SK-N-SH (cell line): ENCODE data around the gene ASB5. TPM values are rescaled to one million over a fixed set of nuclear protein-coding genes. Genes with fewer than 3 reads are reported as not detected.

Experiments
- CTCF ChIA-PET: fragments of 300-600, 350-600 bp; formaldehyde crosslinking; extraction: SDS; loops from one replicate; lab custom pipeline; 2021; lab: Yijun Ruan, JAX
- POLR2A ChIA-PET: fragments of 350-600 bp; sonication (Branson Sonifier 250); formaldehyde crosslinking; extraction: SDS; loops from one replicate; lab custom pipeline; 2020; ENCODE audit warnings: antibody characterized with exemption, inconsistent platforms; lab: Yijun Ruan, JAX
- DNase-seq: peaks from one replicate; pipeline ENCODE4 v3.0.0; 2012
- H2AFZ ChIP-seq: fragments of 200-600 bp; sonication (generic); 2 replicates; pipeline ENCODE4 v1.8.1; 2016; ENCODE audit warnings: antibody characterized with exemption, mild to moderate bottlenecking, low read depth
- H3F3A ChIP-seq: fragments of 200-600 bp; sonication (generic); replicated peaks from 2 replicates; pipeline ENCODE3; 2016; ENCODE audit warnings: antibody characterized with exemption, mild to moderate bottlenecking; ENCODE audit not compliant: insufficient read depth
- H3K27ac ChIP-seq, 2 experiments: fragments of 200-500 bp in 1 of 2; fragments of 200-600 bp in 1 of 2; sonication (Bioruptor generic) in 1 of 2; sonication (generic), shearing (Covaris generic) in 1 of 2; 2 replicates each; pipeline versions ENCODE4 v1.5.1 to v1.6.1; 2014 to 2016; ENCODE audit warnings: low read depth in 2 of 2, inconsistent platforms in 1 of 2, low read length in 1 of 2, mild to moderate bottlenecking in 1 of 2, mixed read lengths in 1 of 2
- H3K27me3 ChIP-seq: fragments of 200-600 bp; sonication (generic), shearing (Covaris generic); 2 replicates; pipeline ENCODE4 v1.6.1; 2016; ENCODE audit warnings: mixed run types; ENCODE audit not compliant: insufficient read depth
- H3K36me3 ChIP-seq, 2 experiments: fragments of 200-500 bp in 1 of 2; fragments of 200-600 bp in 1 of 2; sonication (Bioruptor generic) in 1 of 2; sonication (generic) in 1 of 2; replicated peaks in 1 of 2; 2 replicates each; pipeline versions ENCODE3 to v1.5.1; 2014 to 2016; ENCODE audit warnings: low read length in 1 of 2, mild to moderate bottlenecking in 1 of 2; ENCODE audit not compliant: insufficient read depth in 2 of 2, control insufficient read depth in 1 of 2
- H3K4me1 ChIP-seq, 2 experiments: fragments of 200-500 bp in 1 of 2; fragments of 200-600 bp in 1 of 2; sonication (Bioruptor generic) in 1 of 2; sonication (generic), shearing (Covaris generic) in 1 of 2; 2 replicates each; pipeline versions ENCODE4 v1.5.1 to v1.6.1; 2014 to 2016; ENCODE audit warnings: low read depth in 1 of 2, low read length in 1 of 2, mixed run types in 1 of 2; ENCODE audit not compliant: insufficient read depth in 2 of 2, control insufficient read depth in 1 of 2
- H3K4me2 ChIP-seq: fragments of 200-600 bp; sonication (generic), shearing (Covaris generic); 2 replicates; pipeline ENCODE4 v1.6.1; 2017; ENCODE audit warnings: mixed run types
- H3K4me3 ChIP-seq, 2 experiments: fragments of 200-500 bp in 1 of 2; fragments of 200-600 bp in 1 of 2; sonication (Bioruptor generic) in 1 of 2; sonication (generic), shearing (Covaris generic) in 1 of 2; 2 replicates each; pipeline versions ENCODE4 v1.5.1 to v1.8.1; 2014 to 2016; ENCODE audit warnings: low read depth in 2 of 2, inconsistent platforms in 1 of 2, low read length in 1 of 2, mild to moderate bottlenecking in 1 of 2, mixed read lengths in 1 of 2, moderate library complexity in 1 of 2
- H3K79me2 ChIP-seq: fragments of 200-600 bp; sonication (generic); 2 replicates; pipeline ENCODE4 v1.8.1; 2017; ENCODE audit warnings: mild to moderate bottlenecking; ENCODE audit not compliant: insufficient read depth
- H3K9ac ChIP-seq: fragments of 200-600 bp; sonication (generic); 2 replicates; pipeline ENCODE4 v1.6.1; 2017; ENCODE audit warnings: mixed run types
- H3K9me2 ChIP-seq: fragments of 200-600 bp; sonication (generic); 2 replicates; pipeline ENCODE4 v1.6.1; 2017; ENCODE audit warnings: mixed run types
- H3K9me3 ChIP-seq: fragments of 200-600 bp; sonication (generic); 2 replicates; pipeline ENCODE4 v1.6.1; 2017; ENCODE audit warnings: mixed run types, mild to moderate bottlenecking, moderate library complexity
- H4K20me1 ChIP-seq: fragments of 200-600 bp; sonication (generic); 2 replicates; pipeline ENCODE4 v1.6.1; 2017; ENCODE audit warnings: mild to moderate bottlenecking, mixed run types; ENCODE audit not compliant: insufficient read depth
- CHD2 ChIP-seq: fragments of 150-350 bp; IDR thresholded peaks from 2 replicates; pipeline ENCODE4 v1.6.1; 2018; ENCODE audit warnings: low read length; ENCODE audit not compliant: partially characterized antibody
- ELF1 ChIP-seq: IDR thresholded peaks from 2 replicates; pipeline ENCODE4 v1.4.0; 2012
- EP300 ChIP-seq, 2 experiments: IDR thresholded peaks; 2 replicates each; pipeline versions ENCODE4 v1.4.0 to v1.6.1; 2012; ENCODE audit warnings: borderline replicate concordance in 1 of 2, low read depth in 1 of 2, low read length in 1 of 2
- EZH2phosphoT487 ChIP-seq: fragments of 200-600 bp; sonication (generic); IDR thresholded peaks from 2 replicates; pipeline ENCODE4 v1.6.1; 2017; ENCODE audit warnings: low read depth, mixed run types, mild to moderate bottlenecking, antibody characterized with exemption, moderate library complexity, borderline replicate concordance
- MAX ChIP-seq: IDR thresholded peaks from 2 replicates; pipeline ENCODE4 v1.4.0; 2012; ENCODE audit warnings: low read depth
- NRF1 ChIP-seq: IDR thresholded peaks from 2 replicates; pipeline ENCODE4 v1.6.1; 2012; ENCODE audit warnings: low read depth, mild to moderate bottlenecking, low read length
- PBX3 ChIP-seq: IDR thresholded peaks from 2 replicates; pipeline ENCODE4; 2012
- POLR2AphosphoS5 ChIP-seq: IDR thresholded peaks from 2 replicates; pipeline ENCODE4 v1.6.1; 2012; ENCODE audit warnings: low read depth, low read length
- RAD21 ChIP-seq: IDR thresholded peaks from 2 replicates; pipeline ENCODE4 v1.6.1; 2012; ENCODE audit warnings: mild to moderate bottlenecking, low read length
- RCOR1 ChIP-seq: fragments of 150-350 bp; IDR thresholded peaks from 2 replicates; pipeline ENCODE4 v1.6.1; 2017; ENCODE audit warnings: antibody characterized with exemption, low read length
- RFX5 ChIP-seq: IDR thresholded peaks from 2 replicates; pipeline ENCODE4 v1.6.1; 2012; ENCODE audit warnings: mild to moderate bottlenecking, improper control_type of control experiment, low read length
- RXRA ChIP-seq: IDR thresholded peaks from 2 replicates; pipeline ENCODE4 v1.4.0; 2012; ENCODE audit warnings: low read depth, mild to moderate bottlenecking, borderline replicate concordance
- SIN3A ChIP-seq: IDR thresholded peaks from 2 replicates; pipeline ENCODE4 v1.6.1; 2012; ENCODE audit warnings: low read depth, mild to moderate bottlenecking, low read length, moderate library complexity, borderline replicate concordance
- SMC3 ChIP-seq: IDR thresholded peaks from 2 replicates; pipeline ENCODE4 v1.6.1; 2012; ENCODE audit warnings: low read depth, low read length, improper control_type of control experiment
- TAF1 ChIP-seq: IDR thresholded peaks from 2 replicates; pipeline ENCODE4 v1.6.1; 2012; ENCODE audit warnings: low read depth, mild to moderate bottlenecking, low read length, moderate library complexity, borderline replicate concordance
- WGBS: methylation state at CpG from one replicate; pipeline ENCODE4 v1.1.6; 2017; ENCODE audit warnings: low lambda C conversion rate; 5-methylcytosine and 5-hydroxymethylcytosine counted together
- polyA plus RNA-seq, 3 experiments: library from polyadenylated mRNA; depleted of rRNA; stranded (reverse); fragments of >200 nt; gene quantifications; 2 replicates each; pipeline ENCODE4 v1.2.3, GENCODE V29; 2012

The ASB5 gene
- polyA plus RNA-seq, 1 of the 3 experiments (the other 2 are of a cell fraction), result 0.13 TPM

GRCh38 chr4:176210579-176211296, 58.3 kb downstream of the ASB5 start:
- Histone ChIP-seq H3K9me3 (no peaks in the 10 kb centered on the region), H3K4me1 (no peaks in the 10 kb centered on the region), H3K36me3 (no peaks in the 10 kb centered on the region), H2AFZ (no peak overlapping the region), H3K27ac (no peak overlapping the region), H3K79me2 (no peaks in the 10 kb centered on the region), H4K20me1 (no peaks in the 10 kb centered on the region), H3K9ac (no peak overlapping the region), H3K4me3 (no peak overlapping the region; a peak in 1 of 4 replicates), H3K27me3 (no peaks in the 10 kb centered on the region), H3K4me2 (no peak overlapping the region), H3F3A (no peaks in the 10 kb centered on the region), H3K9me2 (no peaks in the 10 kb centered on the region)
- ChIA-PET POLR2A (no interaction called here), CTCF (interaction anchor here (1.4 kb wide), 1 partner anchor 9 kb away, joined by 4 read pairs; no protein-coding TSS in a partner anchor)
- no peak for DNase-seq
- TF ChIP-seq CHD2 (no peak), RCOR1 (no peak), RFX5 (no peak), RXRA (no peak), TAF1 (no peak), ELF1 (no peak), SMC3 (no peak), RAD21 (no peak), POLR2AphosphoS5 (no peak), MAX (no peak), EP300 (IDR thresholded peaks at IDR 0.05; ENCODE audit: borderline replicate concordance in 1 of 2, low read depth in 1 of 2, low read length in 1 of 2) (no peak), SIN3A (no peak), PBX3 (no peak), NRF1 (no peak)
- WGBS, result 64% methylated on average over 7 of the region's 7 CpGs

GRCh38 chr4:176210101-176210500, 58.9 kb downstream of the ASB5 start:
- no peak for TF ChIP-seq EZH2phosphoT487

More at GRCh38 chr4:176210101-176210500, 58.9 kb downstream of the ASB5 start:
- H3K4me1 ChIP-seq, result no peaks in the 10 kb centered on the region; a peak in 1 of 4 replicates
- H3K9me2 ChIP-seq, result no peaks in the 10 kb centered on the region
- ChIA-PET POLR2A (no interaction called here), CTCF (interaction anchor here (1.4 kb wide), 1 partner anchor 8 kb away, joined by 4 read pairs; no protein-coding TSS in a partner anchor)
- no peaks in the 10 kb centered on the region for H3K36me3 ChIP-seq
- H3K9me3 ChIP-seq, result no peaks in the 10 kb centered on the region
- no peaks in the 10 kb centered on the region for H3K27me3 ChIP-seq
- no peak for DNase-seq
- H3K27ac ChIP-seq, result no peak overlapping the region
- WGBS, result 85% methylated on average over 3 of the region's 3 CpGs
- no peaks in the 10 kb centered on the region for H3F3A ChIP-seq
- no peaks in the 10 kb centered on the region for H4K20me1 ChIP-seq
- H2AFZ ChIP-seq, result no peak overlapping the region
- no peak overlapping the region for H3K9ac ChIP-seq
- H3K4me2 ChIP-seq, result no peak overlapping the region
- H3K4me3 ChIP-seq, result no peak overlapping the region
- H3K79me2 ChIP-seq, result no peaks in the 10 kb centered on the region
